BLaER1 treated with 17β-estradiol and CSF1 and Interleukin-3, amounts not matched to agents 10 nM and 100 nM (cell line): ENCODE data around the gene CHN1.

Experiments used
- H3K27ac ChIP-seq, 11 experiments: shearing (Covaris generic); formaldehyde crosslinking; 2 replicates each; pipeline ENCODE4 v1.8.1; 2022
- H3K27me3 ChIP-seq, 11 experiments: shearing (Covaris generic); formaldehyde crosslinking; 2 replicates each; pipeline ENCODE4 v1.8.1; 2022
- H3K36me3 ChIP-seq, 11 experiments: shearing (Covaris generic); formaldehyde crosslinking; 2 replicates each; pipeline ENCODE4 v1.8.1; 2022
- H3K4me1 ChIP-seq, 10 experiments: shearing (Covaris generic); formaldehyde crosslinking; 2 replicates each; pipeline ENCODE4 v1.8.1; 2022
- H3K4me2 ChIP-seq, 11 experiments: shearing (Covaris generic); formaldehyde crosslinking; 2 replicates each; pipeline ENCODE4 v1.8.1; 2022
- H3K4me3 ChIP-seq, 10 experiments: shearing (Covaris generic); formaldehyde crosslinking; 2 replicates each; pipeline ENCODE4 v1.8.1; 2022
- H3K9ac ChIP-seq, 11 experiments: shearing (Covaris generic); formaldehyde crosslinking; 2 replicates each; pipeline ENCODE4 v1.8.1; 2022
- H3K9me3 ChIP-seq, 11 experiments: shearing (Covaris generic); formaldehyde crosslinking; replicated peaks in 1 of 11; 2 replicates each; pipeline ENCODE4 v1.8.1; 2022
- H4K20me1 ChIP-seq, 11 experiments: shearing (Covaris generic); formaldehyde crosslinking; 2 replicates each; pipeline ENCODE4 v1.8.1; 2022
- Cebpa-rat ChIP-seq, 11 experiments: shearing (Covaris generic); IDR thresholded peaks; 2 replicates each; pipeline ENCODE4 v1.8.1; 2022

CHN1 gene

DNA sequence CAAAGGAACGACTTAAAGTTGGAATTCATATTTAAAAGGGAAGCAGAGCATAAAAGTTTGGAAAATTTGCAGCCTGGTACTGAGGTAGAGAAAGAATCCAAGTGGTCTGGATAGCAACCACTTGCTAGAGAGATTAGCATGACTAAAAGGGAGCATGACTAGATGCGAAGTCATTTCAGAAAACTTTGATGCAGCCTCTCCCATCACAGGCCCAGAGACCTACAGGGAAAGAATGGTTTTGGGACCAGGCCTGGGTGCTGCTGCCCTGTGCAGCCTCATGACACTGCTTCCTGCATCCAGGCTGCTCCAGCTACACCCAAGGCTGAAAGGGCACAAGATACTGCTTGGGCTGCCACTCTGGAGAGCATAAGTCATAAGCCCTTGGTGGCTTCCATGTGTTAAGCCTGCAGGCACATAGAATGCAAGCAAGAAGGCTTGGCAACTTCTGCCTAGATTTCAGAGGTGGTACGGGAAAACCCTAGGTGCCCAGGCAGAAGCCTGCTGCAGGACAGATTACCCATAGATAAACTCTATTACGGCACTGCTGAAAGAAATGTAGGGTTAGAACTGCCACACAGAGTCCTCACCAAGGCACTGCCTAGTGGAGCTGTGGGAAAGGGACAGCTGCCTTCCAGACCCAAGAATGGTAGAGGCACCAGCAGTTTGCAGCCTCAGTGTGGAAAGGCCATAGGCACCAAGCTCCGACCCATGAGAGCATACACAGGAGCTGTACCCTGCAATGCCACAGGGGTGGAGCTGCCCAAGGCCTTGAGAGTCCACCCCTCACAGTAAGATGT is 12.6 kb upstream of the CHN1 start:
- H3K27me3 ChIP-seq, result no peaks in the 10 kb centered on the region
- H4K20me1 ChIP-seq, result no peaks in the 10 kb centered on the region
- no peak overlapping the region for H3K4me2 ChIP-seq
- no peaks in the 10 kb centered on the region; a peak in 1 of 20 replicates for H3K4me1 ChIP-seq
- no peak overlapping the region for H3K4me3 ChIP-seq
- no peaks in the 10 kb centered on the region for H3K36me3 ChIP-seq
- no peak overlapping the region for H3K9ac ChIP-seq
- no peak for TF ChIP-seq Cebpa-rat (IDR thresholded peaks at IDR 0.05)
- H3K27ac ChIP-seq, result no peak overlapping the region
- H3K9me3 ChIP-seq, result peaks cover 0 to 22% (median 7%) of the 10 kb centered on the region in 11 experiments; a peak in 13 of 22 replicates

DNA sequence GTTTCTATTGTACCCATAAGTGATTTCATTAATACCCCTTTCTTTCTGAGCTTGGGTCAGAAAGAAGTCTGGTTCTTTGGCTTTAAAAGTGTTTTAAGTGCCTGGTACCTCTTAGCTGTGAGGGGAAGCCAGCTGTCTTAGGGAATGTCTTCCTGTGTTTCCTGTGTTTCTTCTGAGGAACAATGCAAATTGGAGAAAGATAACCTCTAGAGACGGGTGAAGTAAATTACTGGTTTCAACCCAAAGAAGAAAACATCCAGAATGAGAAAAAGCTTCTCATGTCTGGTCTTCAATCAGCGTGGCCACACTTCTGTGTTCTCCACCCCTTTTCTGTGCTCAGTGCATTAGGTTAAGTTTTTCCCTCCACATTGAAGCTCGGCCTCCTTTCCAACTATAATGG is 10.2 kb upstream of the CHN1 start:
- H3K4me1 ChIP-seq, result no peaks in the 10 kb centered on the region
- H3K4me3 ChIP-seq, result no peak overlapping the region
- no peaks in the 10 kb centered on the region for H3K36me3 ChIP-seq
- no peak overlapping the region for H3K9ac ChIP-seq
- no peaks in the 10 kb centered on the region for H3K27me3 ChIP-seq
- H3K27ac ChIP-seq, result no peak overlapping the region
- H3K4me2 ChIP-seq, result no peak overlapping the region
- no peaks in the 10 kb centered on the region for H4K20me1 ChIP-seq
- peaks cover 0 to 22% (median 7%) of the 10 kb centered on the region in 11 experiments; a peak in 13 of 22 replicates for H3K9me3 ChIP-seq
- TF ChIP-seq Cebpa-rat (IDR thresholded peaks at IDR 0.05), result no peak

- H3K27me3 ChIP-seq, result peaks cover 16 to 22% (median 20%) of the 10 kb centered on the region in 11 experiments
- no peak overlapping the region for H3K9ac ChIP-seq
- no peaks in the 10 kb centered on the region for H4K20me1 ChIP-seq
- H3K4me3 ChIP-seq, result no peak overlapping the region
- H3K4me1 ChIP-seq, result no peaks in the 10 kb centered on the region
- no peaks in the 10 kb centered on the region for H3K36me3 ChIP-seq
- no peak for TF ChIP-seq Cebpa-rat (IDR thresholded peaks at IDR 0.05)
- no peak overlapping the region for H3K4me2 ChIP-seq
- peaks cover 0 to 22% (median 7%) of the 10 kb centered on the region in 11 experiments; a peak in 13 of 22 replicates for H3K9me3 ChIP-seq
- no peak overlapping the region for H3K27ac ChIP-seq
These were observed 7.3 kb upstream of the CHN1 start for GRCh38 chr2:175012516-175012915.

DNA sequence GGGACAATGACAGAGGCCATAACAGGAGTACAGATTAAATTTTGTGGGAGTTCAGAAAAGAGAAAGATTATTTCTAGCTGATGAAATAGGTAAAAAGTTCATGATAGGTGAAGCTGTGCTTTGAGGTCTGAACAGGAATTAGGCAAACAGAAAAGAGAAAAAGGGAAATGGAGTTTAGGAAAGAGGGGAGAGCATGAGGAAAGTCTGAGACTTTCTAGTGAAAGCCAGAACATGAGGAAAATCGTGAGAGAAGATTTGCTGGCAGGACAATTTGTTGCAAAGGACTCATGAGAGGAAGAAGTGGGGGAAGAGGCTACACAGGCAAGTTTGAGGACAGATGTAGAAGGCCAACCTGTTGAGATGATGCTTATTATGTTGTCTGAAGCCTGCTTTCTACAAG is 6.3 kb upstream of the CHN1 start:
- Histone ChIP-seq H3K4me2 (no peak overlapping the region), H3K9me3 (peaks cover 0 to 22% (median 7%) of the 10 kb centered on the region in 11 experiments; a peak in 13 of 22 replicates), H3K4me3 (no peak overlapping the region), H3K9ac (no peak overlapping the region), H3K36me3 (no peaks in the 10 kb centered on the region), H3K27ac (no peak overlapping the region), H3K4me1 (no peaks in the 10 kb centered on the region), H4K20me1 (no peaks in the 10 kb centered on the region), H3K27me3 (peaks cover 27 to 32% (median 30%) of the 10 kb centered on the region in 11 experiments)
- no peak for TF ChIP-seq Cebpa-rat (IDR thresholded peaks at IDR 0.05)

- H3K27me3 ChIP-seq, result peaks cover 33 to 39% (median 37%) of the 10 kb centered on the region in 11 experiments
- H3K27ac ChIP-seq, result no peak overlapping the region
- H3K9me3 ChIP-seq, result peaks cover 0 to 22% (median 7%) of the 10 kb centered on the region in 11 experiments; a peak in 13 of 22 replicates
- H4K20me1 ChIP-seq, result peaks cover 0 to 5% (median 0%) of the 10 kb centered on the region in 11 experiments; a peak in 4 of 22 replicates
- no peak for TF ChIP-seq Cebpa-rat (IDR thresholded peaks at IDR 0.05)
- H3K36me3 ChIP-seq, result no peaks in the 10 kb centered on the region
- H3K9ac ChIP-seq, result no peak overlapping the region
- H3K4me2 ChIP-seq, result no peak overlapping the region
- no peak overlapping the region for H3K4me3 ChIP-seq
- peaks cover 0 to under 1% (median 0%) of the 10 kb centered on the region in 10 experiments; a peak in 1 of 20 replicates for H3K4me1 ChIP-seq
These were observed 5.7 kb upstream of the CHN1 start for GRCh38 chr2:175010848-175011254.

GRCh38 chr2:175009917-175010621 is 4.9 kb upstream of the CHN1 start:
- Histone ChIP-seq H3K27ac (no peak overlapping the region), H3K4me1 (peaks cover 0 to 6% (median 0%) of the 10 kb centered on the region in 10 experiments; a peak in 4 of 20 replicates), H3K9me3 (peaks cover 0 to 17% (median 7%) of the 10 kb centered on the region in 11 experiments; a peak in 13 of 22 replicates), H3K4me2 (no peak overlapping the region), H4K20me1 (peaks cover 0 to 12% (median 5%) of the 10 kb centered on the region in 11 experiments; a peak in 8 of 22 replicates), H3K36me3 (no peaks in the 10 kb centered on the region), H3K27me3 (peaks cover 41 to 47% (median 44%) of the 10 kb centered on the region in 11 experiments), H3K9ac (no peak overlapping the region), H3K4me3 (no peak overlapping the region)
- no peak for TF ChIP-seq Cebpa-rat (IDR thresholded peaks at IDR 0.05)

DNA sequence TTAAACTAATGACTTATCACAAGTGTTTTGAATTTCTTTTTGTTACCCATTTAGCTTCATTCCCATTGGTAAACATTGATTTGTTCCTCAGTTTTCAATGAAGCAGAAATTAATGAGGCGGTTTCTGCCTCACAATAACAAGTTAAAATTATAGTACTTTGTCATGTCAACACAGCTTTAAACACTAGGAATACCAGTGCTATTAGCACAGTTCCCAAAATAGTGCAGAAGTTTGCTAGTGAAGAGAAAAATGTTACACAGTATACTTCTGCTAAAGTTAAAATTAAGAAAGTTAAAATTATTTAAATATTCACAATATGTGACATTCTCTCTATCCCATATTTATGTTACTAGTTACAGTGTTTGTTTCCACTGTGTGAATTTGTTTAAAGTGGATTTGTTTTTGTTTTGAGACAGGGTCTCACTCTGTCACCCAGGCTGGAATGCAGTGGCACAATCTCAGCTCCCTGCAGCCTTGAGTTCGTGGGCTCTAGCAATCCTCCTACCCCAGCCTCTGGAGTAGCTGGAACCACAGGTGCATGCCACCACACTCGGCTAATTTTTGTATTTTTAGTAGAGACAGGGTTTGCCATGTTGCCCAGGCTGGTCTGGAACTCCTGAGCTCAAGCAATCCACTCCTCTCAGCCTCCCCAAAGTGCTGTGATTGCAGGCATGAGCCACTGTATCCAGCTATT is 3.8 kb upstream of the CHN1 start:
- peaks cover 0 to 5% (median 0%) of the 10 kb centered on the region in 11 experiments; a peak in 2 of 22 replicates for H3K9me3 ChIP-seq
- H3K27me3 ChIP-seq, result peaks cover 51 to 58% (median 56%) of the 10 kb centered on the region in 11 experiments
- peaks cover 0 to 14% (median 7%) of the 10 kb centered on the region in 11 experiments; a peak in 9 of 22 replicates for H4K20me1 ChIP-seq
- no peak overlapping the region for H3K4me3 ChIP-seq
- peaks cover 0 to 6% (median 0%) of the 10 kb centered on the region in 10 experiments; a peak in 4 of 20 replicates for H3K4me1 ChIP-seq
- H3K27ac ChIP-seq, result no peak overlapping the region
- TF ChIP-seq Cebpa-rat (IDR thresholded peaks at IDR 0.05), result no peak
- H3K4me2 ChIP-seq, result no peak overlapping the region
- H3K36me3 ChIP-seq, result no peaks in the 10 kb centered on the region
- H3K9ac ChIP-seq, result no peak overlapping the region

- peaks cover 0 to 6% (median 0%) of the 10 kb centered on the region in 10 experiments; a peak in 4 of 20 replicates for H3K4me1 ChIP-seq
- TF ChIP-seq Cebpa-rat (IDR thresholded peaks at IDR 0.05), result no peak
- H3K9me3 ChIP-seq, result no peaks in the 10 kb centered on the region
- H4K20me1 ChIP-seq, result peaks cover 0 to 14% (median 7%) of the 10 kb centered on the region in 11 experiments; a peak in 9 of 22 replicates
- H3K36me3 ChIP-seq, result no peaks in the 10 kb centered on the region
- no peak overlapping the region for H3K9ac ChIP-seq
- H3K4me3 ChIP-seq, result no peak overlapping the region
- no peak overlapping the region for H3K27ac ChIP-seq
- peaks cover 60 to 67% (median 65%) of the 10 kb centered on the region in 11 experiments for H3K27me3 ChIP-seq
- no peak overlapping the region for H3K4me2 ChIP-seq
These were observed 2.8 kb upstream of the CHN1 start for GRCh38 chr2:175008009-175008408.
